T-cell (primary cell): ENCODE data around the gene FSTL4. TPM values are rescaled to one million over a fixed set of nuclear protein-coding genes. Genes with fewer than 3 reads are reported as not detected.

Source experiments
- ATAC-seq, 4 experiments: fragments of 200-7000 bp in 3 of 4; fragments of 150-1000 bp in 1 of 4; cut with Tn5 transposase; replicated peaks in 1 of 4; 1 replicate in 3 of 4; 2 replicates in 1 of 4; pipeline ENCODE4 v1.10.0; 2021; ENCODE audit warnings: moderate library complexity in 3 of 4, mild to moderate bottlenecking in 2 of 4, moderate number of reproducible peaks in 1 of 4
- CTCF ChIA-PET, 2 donors: fragments of 300-600 bp; sonication (Branson Sonifier 250); formaldehyde crosslinking; loops; one replicate each; lab custom pipeline; 2022; ENCODE audit warnings: antibody characterized with exemption in 2 of 2; lab: Charles Lee
- POLR2A ChIA-PET, 2 donors: fragments of 300-600 bp; sonication (Branson Sonifier 250); formaldehyde crosslinking; loops; one replicate each; lab custom pipeline; 2022; ENCODE audit warnings: antibody characterized with exemption in 2 of 2; lab: Charles Lee
- DNase-seq, 35 experiments: peaks; one replicate each; pipeline versions ENCODE4 v3.0.0 to v3.0.0-alpha.2; 2013 to 2023
- H3K27ac ChIP-seq: one replicate; pipeline ENCODE4 v1.5.1; 2013; ENCODE audit warnings: low read length
- H3K27me3 ChIP-seq, 2 experiments: replicated peaks in 1 of 2; 1 replicate in 1 of 2; 2 replicates in 1 of 2; pipeline versions ENCODE4 v1.6.1 to v1.7.0; 2013; ENCODE audit warnings: low read length in 1 of 2, mixed read lengths in 1 of 2; ENCODE audit not compliant: control insufficient read depth in 2 of 2, insufficient read depth in 2 of 2; ENCODE audit errors: extremely low read depth in 1 of 2
- H3K36me3 ChIP-seq, 2 donors: 1 replicate in 1 of 2; 2 replicates in 1 of 2; pipeline versions ENCODE4 v1.6.1 to v1.7.0; 2013; ENCODE audit warnings: low read length in 1 of 2; ENCODE audit not compliant: control insufficient read depth in 2 of 2, insufficient read depth in 1 of 2; ENCODE audit errors: extremely low read depth in 1 of 2
- H3K4me1 ChIP-seq, 2 experiments: 1 replicate in 1 of 2; 2 replicates in 1 of 2; pipeline versions ENCODE4 v1.6.1 to v1.7.0; 2013; ENCODE audit warnings: low read length in 2 of 2, mixed read lengths in 1 of 2; ENCODE audit not compliant: insufficient read depth in 2 of 2, control insufficient read depth in 1 of 2; ENCODE audit errors: extremely low read depth in 1 of 2
- H3K4me3 ChIP-seq, 2 donors: 1 replicate in 1 of 2; 2 replicates in 1 of 2; pipeline versions ENCODE4 v1.5.1 to v1.7.0; 2013; ENCODE audit warnings: mild to moderate bottlenecking in 2 of 2, low read length in 1 of 2, moderate library complexity in 1 of 2; ENCODE audit not compliant: control insufficient read depth in 1 of 2; ENCODE audit errors: extremely low read depth in 1 of 2
- H3K9me3 ChIP-seq: 2 replicates; pipeline ENCODE4 v1.7.0; 2013
- H3K27ac Mint-ChIP-seq, 2 donors: one replicate each; pipeline ENCODE4 v1.8.0; 2020 to 2021; ENCODE audit warnings: mild to moderate bottlenecking in 2 of 2, mixed read lengths in 2 of 2
- H3K27me3 Mint-ChIP-seq, 2 donors: one replicate each; pipeline ENCODE4 v1.8.0; 2021 to 2022; ENCODE audit warnings: mixed read lengths in 2 of 2
- H3K36me3 Mint-ChIP-seq: one replicate; pipeline ENCODE4 v1.8.0; 2021; ENCODE audit warnings: mixed read lengths
- H3K4me1 Mint-ChIP-seq, 3 donors: one replicate each; pipeline ENCODE4 v1.8.0; 2020 to 2022; ENCODE audit warnings: mixed read lengths in 3 of 3, mild to moderate bottlenecking in 1 of 3
- H3K4me3 Mint-ChIP-seq, 3 donors: one replicate each; pipeline ENCODE4 v1.8.0; 2020 to 2022; ENCODE audit warnings: mild to moderate bottlenecking in 3 of 3, mixed read lengths in 3 of 3, moderate library complexity in 3 of 3
- H3K9me3 Mint-ChIP-seq, 3 donors: one replicate each; pipeline ENCODE4 v1.8.0; 2020 to 2022; ENCODE audit warnings: mixed read lengths in 3 of 3
- WGBS: methylation state at CpG from one replicate; pipeline ENCODE4 v1.1.5; 2013; ENCODE audit warnings: missing lambda C conversion rate; ENCODE audit not compliant: insufficient coverage; 5-methylcytosine and 5-hydroxymethylcytosine counted together
- total RNA-seq, 35 experiments: library from RNA in 6 of 35; stranded (reverse) in 6 of 35; fragments of 120-200 nt in 1 of 35; gene quantifications; one replicate each; pipeline versions ENCODE4 v1.2.1 to v1.2.4 and lab custom pipeline; 2013 to 2026

Gene FSTL4
- total RNA-seq, 5 donors from 2014 or later (not counting 1 experiment from before 2014, with no cell fraction given): 1.6 TPM; not detected in 3

- no peaks in the 10 kb centered on the region for H3K36me3 Mint-ChIP-seq
- H3K9me3 Mint-ChIP-seq: no peaks in the 10 kb centered on the region
- Histone ChIP-seq H3K9me3 (no peaks in the 10 kb centered on the region), H3K27ac (no peak overlapping the region), H3K4me3 (no peak overlapping the region), H3K27me3 (peaks cover 4 to 11% of the 10 kb centered on the region in 2 experiments), H3K4me1 (no peaks in the 10 kb centered on the region), H3K36me3 (no peaks in the 10 kb centered on the region)
- H3K4me3 Mint-ChIP-seq: no peak overlapping the region
- H3K4me1 Mint-ChIP-seq: no peaks in the 10 kb centered on the region
- peaks cover 7 to 10% of the 10 kb centered on the region in 2 donors for H3K27me3 Mint-ChIP-seq
- H3K27ac Mint-ChIP-seq: no peak overlapping the region
- ATAC-seq: no peak
- 74% methylated on average over 3 of the region's 9 CpGs for WGBS
- POLR2A ChIA-PET: no interaction called here
- CTCF ChIA-PET: interaction anchor here in 1 of 2 donors (0.6 kb wide), 1 partner anchor 47 kb away, joined by 3 read pairs; no protein-coding TSS in a partner anchor
- no peak for DNase-seq
These were observed 40.8 kb upstream of the FSTL4 start for GRCh38 chr5:133652951-133653759.

- no peaks in the 10 kb centered on the region for H3K36me3 ChIP-seq
- no peaks in the 10 kb centered on the region for H3K9me3 ChIP-seq
- POLR2A ChIA-PET: no interaction called here
- H3K4me1 ChIP-seq: no peaks in the 10 kb centered on the region
- CTCF ChIA-PET: no interaction called here
- H3K27me3 ChIP-seq: peaks cover 0 to 8% of the 10 kb centered on the region in 2 experiments
- H3K27ac ChIP-seq: no peak overlapping the region
- Mint-ChIP-seq H3K36me3 (no peaks in the 10 kb centered on the region), H3K9me3 (peaks cover 0 to 3% (median 0%) of the 10 kb centered on the region in 3 donors), H3K4me1 (no peaks in the 10 kb centered on the region), H3K27me3 (peaks cover 26 to 42% of the 10 kb centered on the region in 2 donors), H3K4me3 (no peak overlapping the region), H3K27ac (no peak overlapping the region)
- DNase-seq: no peak
- H3K4me3 ChIP-seq: no peak overlapping the region
- ATAC-seq: no peak
- 90% methylated on average over 3 of the region's 8 CpGs for whole genome bisulfite sequencing
These were observed 31.9 kb upstream of the FSTL4 start for GRCh38 chr5:133644000-133644865.

GRCh38 chr5:133643365-133643764, 31.0 kb upstream of the FSTL4 start:
- no peaks in the 10 kb centered on the region for H3K4me1 Mint-ChIP-seq
- no peak overlapping the region for H3K27ac Mint-ChIP-seq
- no CpG with 5 or more reads among the region's 4 CpGs for WGBS

GRCh38 chr5:133642153-133642722, 29.9 kb upstream of the FSTL4 start:
- ATAC-seq (no peak), DNase-seq (no peak)
- Histone ChIP-seq H3K27ac (no peak overlapping the region), H3K4me1 (no peaks in the 10 kb centered on the region), H3K27me3 (peaks cover 0 to 4% of the 10 kb centered on the region in 2 experiments), H3K4me3 (no peak overlapping the region), H3K9me3 (no peaks in the 10 kb centered on the region), H3K36me3 (no peaks in the 10 kb centered on the region)
- POLR2A ChIA-PET: no interaction called here
- Mint-ChIP-seq H3K36me3 (no peaks in the 10 kb centered on the region), H3K4me3 (no peak overlapping the region), H3K27me3 (peaks cover 37 to 46% of the 10 kb centered on the region in 2 donors), H3K27ac (no peak overlapping the region), H3K9me3 (peaks cover 0 to 3% (median 0%) of the 10 kb centered on the region in 3 donors), H3K4me1 (no peaks in the 10 kb centered on the region)
- CTCF ChIA-PET: interaction anchor here in 1 of 2 donors (1.1 kb wide), 1 partner anchor 60 kb away, joined by 3 read pairs; no protein-coding TSS in a partner anchor
- 88% methylated on average over 2 of the region's 2 CpGs for WGBS

More at GRCh38 chr5:133643365-133643764, 31.0 kb upstream of the FSTL4 start:
- Mint-ChIP-seq H3K9me3 (peaks cover 0 to 3% (median 0%) of the 10 kb centered on the region in 3 donors), H3K36me3 (no peaks in the 10 kb centered on the region), H3K4me3 (no peak overlapping the region), H3K27me3 (peaks cover 31 to 38% of the 10 kb centered on the region in 2 donors)
- H3K4me1 ChIP-seq: no peaks in the 10 kb centered on the region
- peaks cover 0 to 5% of the 10 kb centered on the region in 2 experiments for H3K27me3 ChIP-seq
- no peak overlapping the region for H3K4me3 ChIP-seq
- H3K9me3 ChIP-seq: no peaks in the 10 kb centered on the region
- ChIA-PET CTCF (interaction anchor here in 1 of 2 donors (1.1 kb wide), 1 partner anchor 61 kb away, joined by 3 read pairs; no protein-coding TSS in a partner anchor), POLR2A (no interaction called here)
- DNase-seq (no peak), ATAC-seq (no peak)
- H3K36me3 ChIP-seq: no peaks in the 10 kb centered on the region
- H3K27ac ChIP-seq: no peak overlapping the region

- Histone ChIP-seq H3K27ac (no peak overlapping the region), H3K4me3 (no peak overlapping the region), H3K4me1 (no peaks in the 10 kb centered on the region), H3K27me3 (peaks cover 0 to 4% of the 10 kb centered on the region in 2 experiments), H3K9me3 (no peaks in the 10 kb centered on the region), H3K36me3 (no peaks in the 10 kb centered on the region)
- ChIA-PET CTCF (no interaction called here), POLR2A (no interaction called here)
- Mint-ChIP-seq H3K27ac (no peak overlapping the region), H3K4me1 (no peaks in the 10 kb centered on the region), H3K9me3 (peaks cover 0 to 3% (median 0%) of the 10 kb centered on the region in 3 donors), H3K4me3 (no peak overlapping the region), H3K36me3 (no peaks in the 10 kb centered on the region), H3K27me3 (peaks cover 38 to 49% of the 10 kb centered on the region in 2 donors)
- ATAC-seq: no peak
- no peak for DNase-seq
These were observed 29.3 kb upstream of the FSTL4 start for GRCh38 chr5:133641683-133642082.
